ENCODE measurements around the gene MTPN.

The MTPN gene

DNA sequence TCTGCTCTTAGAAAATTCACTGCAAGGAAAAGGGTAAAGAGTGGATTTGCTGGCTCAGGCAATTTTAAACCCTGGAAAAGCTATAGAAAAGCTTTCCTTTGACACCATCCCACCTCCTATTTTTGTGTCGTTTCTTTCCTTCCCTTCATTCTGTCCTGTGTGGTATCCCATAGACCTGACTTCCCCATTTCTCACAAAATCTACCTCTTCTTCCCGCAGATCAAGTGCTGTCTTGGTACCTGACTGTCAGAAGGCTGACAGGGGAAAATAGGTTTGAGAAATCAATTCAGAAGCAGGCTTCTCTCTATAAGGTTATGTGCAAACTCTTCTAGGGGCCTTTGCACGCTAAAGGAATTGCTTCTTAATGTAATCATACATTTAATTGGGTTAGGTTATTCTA lies 98.9 kb downstream of the MTPN start:
- no peak for DNase-seq

DNA sequence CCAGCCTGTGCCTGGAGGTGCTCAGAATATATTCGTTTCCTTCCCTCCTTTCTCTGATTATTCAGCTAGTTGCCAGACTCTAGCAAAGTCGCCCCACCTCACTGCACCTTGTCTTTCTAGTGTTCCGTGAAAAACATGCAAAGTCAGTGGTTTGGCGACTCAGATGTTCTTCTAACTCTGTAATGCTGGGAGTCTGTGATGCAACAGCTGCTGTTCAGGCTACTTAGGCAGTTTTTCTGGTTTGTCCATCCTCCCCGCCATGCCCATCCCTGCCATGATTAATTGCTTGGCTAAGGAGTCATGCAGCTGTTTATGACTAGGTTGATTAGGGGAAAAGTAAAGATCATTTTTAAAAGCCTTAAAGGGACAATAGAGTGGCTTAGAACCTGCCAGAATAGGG lies 99.4 kb downstream of the MTPN start:
- no peak for DNase-seq

Measured in NCI-H1694 (cell line).